ENCODE measurements around the gene RAB40A.

The RAB40A gene, protein sequence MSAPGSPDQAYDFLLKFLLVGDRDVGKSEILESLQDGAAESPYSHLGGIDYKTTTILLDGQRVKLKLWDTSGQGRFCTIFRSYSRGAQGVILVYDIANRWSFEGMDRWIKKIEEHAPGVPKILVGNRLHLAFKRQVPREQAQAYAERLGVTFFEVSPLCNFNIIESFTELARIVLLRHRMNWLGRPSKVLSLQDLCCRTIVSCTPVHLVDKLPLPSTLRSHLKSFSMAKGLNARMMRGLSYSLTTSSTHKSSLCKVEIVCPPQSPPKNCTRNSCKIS

GRCh38 chrX:103519389-103519788 is at the start of gene RAB40A:
RAB40A (minus strand) TSS chrX:103519489; CDS start chrX:103500756, 18,733 bp downstream.
- no peak for DNase-seq

- DNase-seq, result no peak
Observed at GRCh38 chrX:103565752-103566151, 46.5 kb upstream of the RAB40A start.

GRCh38 chrX:103565197-103565596 is 45.9 kb upstream of the RAB40A start:
- no peak for DNase-seq

- no peak for DNase-seq
Observed at GRCh38 chrX:103562801-103563200, 43.5 kb upstream of the RAB40A start.

- no peak for DNase-seq
Observed at GRCh38 chrX:103560256-103560655, 41.0 kb upstream of the RAB40A start.

GRCh38 chrX:103556963-103557612 is 37.8 kb upstream of the RAB40A start:
- no peak for DNase-seq

DNA sequence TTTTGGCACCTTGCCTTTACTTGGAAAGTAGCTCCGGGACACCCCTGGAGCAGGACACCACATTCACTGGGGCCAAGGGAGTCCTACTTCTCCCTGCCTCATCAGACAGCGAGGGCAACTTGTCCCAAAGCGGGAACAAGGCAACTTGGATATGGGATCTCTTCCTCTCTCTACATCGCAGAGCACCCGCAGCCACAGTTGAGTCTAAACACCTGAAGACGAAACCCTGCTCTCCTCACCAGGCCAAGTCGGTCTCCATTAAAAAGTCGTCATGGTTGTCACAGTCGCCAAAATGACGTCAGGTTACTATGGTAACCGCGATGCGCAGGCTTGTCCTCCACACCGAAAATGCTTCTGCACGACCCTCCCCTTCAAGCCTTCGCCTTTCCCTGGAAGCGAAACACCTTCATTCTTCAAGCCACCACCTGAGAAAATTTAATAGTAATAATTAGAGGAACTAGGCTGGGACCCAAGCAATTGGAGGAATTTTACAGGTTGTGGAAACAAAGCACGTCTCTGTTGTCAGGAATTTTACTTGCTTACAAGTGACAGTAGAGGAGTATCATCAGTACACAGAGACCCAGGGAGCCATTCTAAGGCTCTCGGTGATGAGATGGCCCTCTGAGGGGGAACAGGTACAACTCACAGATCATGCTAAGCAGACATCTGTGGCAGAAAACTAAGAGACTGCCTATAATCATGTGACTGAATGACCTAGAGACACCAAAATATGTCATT is 35.6 kb upstream of the RAB40A start:
- DNase-seq, result peak; percentile 86

GRCh38 chrX:103552236-103552635 is 32.9 kb upstream of the RAB40A start:
- no peak for DNase-seq

GRCh38 chrX:103550415-103551051 is 31.2 kb upstream of the RAB40A start:
- no peak for DNase-seq

DNA sequence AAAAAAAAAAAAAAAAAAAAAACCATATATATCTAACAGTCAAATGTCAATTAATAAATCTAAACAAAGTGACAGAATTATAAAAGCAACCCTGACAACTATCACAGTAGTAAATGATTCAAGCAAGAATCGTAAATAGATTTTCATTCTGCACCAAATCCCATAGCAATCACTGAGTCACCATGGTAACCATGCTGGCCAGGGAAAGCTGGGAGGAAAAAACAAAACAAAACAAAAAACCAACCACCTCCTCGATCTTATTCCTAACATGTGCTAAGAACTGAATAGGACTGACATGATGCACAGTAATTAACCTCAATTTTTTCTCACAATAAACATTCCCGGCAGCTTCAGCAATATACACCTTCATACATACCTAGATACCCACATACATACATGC is 30.6 kb upstream of the RAB40A start:
- DNase-seq, result no peak

DNA sequence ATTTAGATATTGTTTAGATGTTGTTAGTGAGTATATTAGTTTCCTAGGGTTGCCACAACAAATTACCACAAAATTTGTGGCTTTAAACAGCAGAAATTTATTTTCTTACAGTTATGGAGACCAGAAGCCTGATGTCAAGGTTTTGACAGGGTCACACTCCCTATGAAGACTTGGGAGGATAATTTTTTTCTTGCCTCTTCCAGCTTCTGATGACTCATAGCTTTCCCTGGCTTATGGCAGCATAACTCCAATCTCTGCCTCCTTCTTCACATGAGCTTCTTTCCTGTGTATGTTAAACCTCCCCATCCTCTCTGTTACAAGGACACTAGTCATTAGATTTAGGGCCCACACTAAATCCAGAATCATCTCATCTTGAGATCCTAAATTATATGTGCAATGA is 20.9 kb upstream of the RAB40A start:
- no peak for DNase-seq

DNA sequence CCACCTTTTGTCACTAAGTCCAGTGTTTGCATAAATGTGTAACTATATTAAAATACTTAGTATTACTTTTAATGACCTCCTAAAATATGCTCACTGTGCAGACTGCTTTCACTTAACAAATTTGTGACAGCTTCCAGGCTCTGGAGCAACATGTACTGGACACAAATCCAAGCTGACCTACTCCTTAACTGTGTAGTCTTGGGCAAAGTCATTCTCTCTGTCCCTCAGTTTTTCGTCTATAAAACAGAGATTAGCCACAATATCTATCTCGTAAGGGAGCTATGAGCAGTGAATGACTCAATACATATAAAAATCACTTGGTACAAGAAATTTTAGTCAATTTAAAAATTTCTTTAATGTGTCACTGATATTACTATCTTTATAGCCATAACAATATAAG is 20.4 kb upstream of the RAB40A start:
- no peak for DNase-seq

- DNase-seq, result no peak
Observed at GRCh38 chrX:103538728-103539127, 19.4 kb upstream of the RAB40A start.

GRCh38 chrX:103537871-103538387 is 18.6 kb upstream of the RAB40A start:
- DNase-seq, result no peak

GRCh38 chrX:103536732-103537131 is 17.4 kb upstream of the RAB40A start:
- DNase-seq, result no peak

- no peak for DNase-seq
Observed at GRCh38 chrX:103536071-103536470, 16.8 kb upstream of the RAB40A start.

GRCh38 chrX:103535206-103535605 is 15.9 kb upstream of the RAB40A start:
- no peak for DNase-seq

DNA sequence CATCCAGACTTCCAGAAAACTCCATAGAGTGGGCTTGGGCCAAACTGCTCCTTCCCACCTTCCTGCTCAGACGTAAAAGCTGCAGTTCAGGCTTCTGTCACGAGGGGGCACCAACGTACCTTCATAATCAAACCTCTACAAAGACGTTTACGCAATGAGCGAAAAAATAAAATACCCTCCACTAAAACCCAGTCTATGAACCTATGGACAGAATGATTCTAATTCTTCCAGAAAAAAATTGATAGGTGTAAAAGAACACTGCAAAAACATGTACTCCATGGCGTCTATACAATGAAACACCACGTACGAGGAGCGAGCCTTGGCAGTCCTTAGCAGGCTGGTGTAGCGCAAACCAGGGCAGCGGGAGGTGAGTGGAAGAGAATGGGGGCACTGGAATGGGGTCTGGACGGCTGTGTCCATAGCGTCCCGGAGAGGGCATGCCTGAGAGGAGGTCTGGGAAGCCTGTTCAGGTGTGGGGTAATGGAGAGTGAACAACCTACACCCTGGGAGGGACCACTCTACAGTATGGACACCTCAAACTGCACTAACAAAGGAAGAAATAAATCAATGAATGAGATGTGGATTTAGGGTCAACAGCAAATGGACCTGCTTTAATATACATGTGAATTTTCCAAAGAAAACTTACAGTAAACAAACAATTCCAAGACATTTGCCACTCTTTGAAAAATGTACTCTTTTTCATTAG is 14.4 kb upstream of the RAB40A start:
- peak; percentile 77 for DNase-seq

DNA sequence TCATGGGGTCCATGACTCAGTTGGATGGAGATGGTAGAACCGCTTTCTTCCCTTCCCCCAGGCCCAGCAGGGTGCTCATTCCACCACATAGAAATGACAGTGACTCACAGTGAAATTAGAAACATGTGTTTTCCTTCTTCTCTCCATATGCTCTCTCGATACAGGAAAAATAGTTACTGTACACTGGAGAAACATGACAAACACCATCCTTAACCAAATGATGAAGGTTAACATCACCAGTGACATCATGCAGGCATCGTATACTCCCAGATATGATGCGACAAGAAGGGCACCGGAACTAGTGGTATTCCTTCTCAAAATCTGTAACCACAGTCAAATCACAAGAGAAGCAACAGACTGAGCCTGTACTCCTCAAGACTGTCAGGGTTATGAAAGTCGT is 11.7 kb upstream of the RAB40A start:
- DNase-seq, result no peak

GRCh38 chrX:103530545-103530944 is 11.3 kb upstream of the RAB40A start:
- no peak for DNase-seq

- DNase-seq, result no peak
Observed at GRCh38 chrX:103529550-103529949, 10.3 kb upstream of the RAB40A start.

GRCh38 chrX:103524747-103525146 is 5.5 kb upstream of the RAB40A start:
- no peak for DNase-seq

GRCh38 chrX:103523605-103524004 is 4.3 kb upstream of the RAB40A start:
- no peak for DNase-seq

Measured in hematopoietic multipotent progenitor cell treated with erythropoietin and hydrocortisone succinate and interleukin-3 and kit ligand, for 4 days (in vitro differentiated cells).